Stromal cell of bone marrow (primary cell): ENCODE results near the gene TRIAP1.
"Not testable (repeated sequence)": the region's sequence is repeated elsewhere in the genome, so short reads cannot be mapped to it uniquely, and the experiment has no call there.

Experiments used
- DNase-seq: peaks from one replicate; pipeline ENCODE4 v3.0.0-alpha.2; 2012; ENCODE audit warnings: low read depth

Gene TRIAP1

GRCh38 chr12:120445911-120446843 is at the start of gene TRIAP1, which contains the start of gene GATC:
Gene TRIAP1, minus strand, starts transcription at chr12:120446384. Its CDS starts 12 bp downstream, at chr12:120446372.
Gene GATC, plus strand, starts transcription at chr12:120446444. Its CDS starts 37 bp downstream, at chr12:120446481.
- no peak for DNase-seq

- no peak for DNase-seq
These were observed 49.1 kb upstream of the TRIAP1 start for GRCh38 chr12:120495186-120495730.

GRCh38 chr12:120490833-120491512 is 44.8 kb upstream of the TRIAP1 start:
- DNase-seq, result no peak

- no peak for DNase-seq
These were observed 44.1 kb upstream of the TRIAP1 start for GRCh38 chr12:120490325-120490724.

GRCh38 chr12:120489018-120489417 is 42.8 kb upstream of the TRIAP1 start:
- no peak for DNase-seq

- DNase-seq, result no peak
These were observed 42.0 kb upstream of the TRIAP1 start for GRCh38 chr12:120488057-120488640.

GRCh38 chr12:120487552-120487951 is 41.4 kb upstream of the TRIAP1 start:
- not testable (repeated sequence) for DNase-seq

GRCh38 chr12:120485961-120486881 is 40.0 kb upstream of the TRIAP1 start:
- DNase-seq, result no peak

- no peak for DNase-seq
These were observed 37.4 kb upstream of the TRIAP1 start for GRCh38 chr12:120483621-120484020.

GRCh38 chr12:120481022-120481767 is 35.0 kb upstream of the TRIAP1 start:
- DNase-seq, result no peak

GRCh38 chr12:120480211-120480610 is 34.0 kb upstream of the TRIAP1 start:
- no peak for DNase-seq

GRCh38 chr12:120479458-120479857 is 33.3 kb upstream of the TRIAP1 start:
- DNase-seq, result no peak

- no peak for DNase-seq
These were observed 29.5 kb upstream of the TRIAP1 start for GRCh38 chr12:120475643-120476042.

GRCh38 chr12:120474616-120474960 is 28.4 kb upstream of the TRIAP1 start:
- no peak for DNase-seq

- no peak for DNase-seq
These were observed 27.8 kb upstream of the TRIAP1 start for GRCh38 chr12:120473807-120474615.

- no peak for DNase-seq
These were observed 26.3 kb upstream of the TRIAP1 start for GRCh38 chr12:120472521-120472920.

- DNase-seq, result no peak
These were observed 24.1 kb upstream of the TRIAP1 start for GRCh38 chr12:120470150-120470784.

- DNase-seq, result peak; percentile 90
These were observed 23.4 kb upstream of the TRIAP1 start, which contains the start of gene SRSF9 for GRCh38 chr12:120469450-120470149. Gene SRSF9, minus strand, starts transcription at chr12:120469748. Its CDS starts 139 bp downstream, at chr12:120469609.
